ENCODE results near the gene NTNG1. TPM values are rescaled to one million over a fixed set of nuclear protein-coding genes. Genes with fewer than 3 reads are reported as not detected.

The NTNG1 gene
- total RNA-seq, 4 donors from 2014 or later: 0.41 to 1.3 TPM; not detected in 2

DNA sequence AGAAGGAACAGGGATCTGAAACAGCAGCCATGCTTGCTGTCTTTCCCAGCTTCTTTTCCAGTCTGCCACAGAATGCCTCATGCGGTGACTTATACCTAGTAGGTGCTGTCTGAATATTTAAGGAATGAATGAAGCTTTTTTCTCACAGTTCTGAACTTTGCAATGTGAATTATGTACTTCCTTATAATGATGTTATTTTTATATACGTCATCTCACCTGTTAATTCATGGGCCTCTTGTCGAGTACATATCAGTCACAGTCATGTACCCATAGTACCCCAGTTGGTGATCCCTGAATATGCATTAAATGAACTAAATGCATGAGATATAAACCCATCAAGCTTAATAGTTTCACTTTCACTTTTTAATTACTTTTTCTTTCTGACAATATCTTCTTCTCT lies 132.7 kb downstream of the NTNG1 start:
- H3K4me1 ChIP-seq: no peaks in the 10 kb centered on the region
- 78 to 83% methylated on average over 3 of the region's 3 CpGs for WGBS, 2 donors
- no peaks in the 10 kb centered on the region for H3K27me3 ChIP-seq
- no peak for TF ChIP-seq POLR2A (IDR thresholded peaks at IDR 0.05)
- TF ChIP-seq, protein P1, sequence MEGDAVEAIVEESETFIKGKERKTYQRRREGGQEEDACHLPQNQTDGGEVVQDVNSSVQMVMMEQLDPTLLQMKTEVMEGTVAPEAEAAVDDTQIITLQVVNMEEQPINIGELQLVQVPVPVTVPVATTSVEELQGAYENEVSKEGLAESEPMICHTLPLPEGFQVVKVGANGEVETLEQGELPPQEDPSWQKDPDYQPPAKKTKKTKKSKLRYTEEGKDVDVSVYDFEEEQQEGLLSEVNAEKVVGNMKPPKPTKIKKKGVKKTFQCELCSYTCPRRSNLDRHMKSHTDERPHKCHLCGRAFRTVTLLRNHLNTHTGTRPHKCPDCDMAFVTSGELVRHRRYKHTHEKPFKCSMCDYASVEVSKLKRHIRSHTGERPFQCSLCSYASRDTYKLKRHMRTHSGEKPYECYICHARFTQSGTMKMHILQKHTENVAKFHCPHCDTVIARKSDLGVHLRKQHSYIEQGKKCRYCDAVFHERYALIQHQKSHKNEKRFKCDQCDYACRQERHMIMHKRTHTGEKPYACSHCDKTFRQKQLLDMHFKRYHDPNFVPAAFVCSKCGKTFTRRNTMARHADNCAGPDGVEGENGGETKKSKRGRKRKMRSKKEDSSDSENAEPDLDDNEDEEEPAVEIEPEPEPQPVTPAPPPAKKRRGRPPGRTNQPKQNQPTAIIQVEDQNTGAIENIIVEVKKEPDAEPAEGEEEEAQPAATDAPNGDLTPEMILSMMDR (IDR thresholded peaks at IDR 0.05): no peak
- H3K27ac ChIP-seq: no peak overlapping the region
- intact Hi-C loops (cut with DNase I): no loop called here
- no peak for DNase-seq
- H3K4me3 ChIP-seq: no peak overlapping the region
- H3K9me3 ChIP-seq: no peaks in the 10 kb centered on the region
- no peaks in the 10 kb centered on the region for H3K36me3 ChIP-seq

DNA sequence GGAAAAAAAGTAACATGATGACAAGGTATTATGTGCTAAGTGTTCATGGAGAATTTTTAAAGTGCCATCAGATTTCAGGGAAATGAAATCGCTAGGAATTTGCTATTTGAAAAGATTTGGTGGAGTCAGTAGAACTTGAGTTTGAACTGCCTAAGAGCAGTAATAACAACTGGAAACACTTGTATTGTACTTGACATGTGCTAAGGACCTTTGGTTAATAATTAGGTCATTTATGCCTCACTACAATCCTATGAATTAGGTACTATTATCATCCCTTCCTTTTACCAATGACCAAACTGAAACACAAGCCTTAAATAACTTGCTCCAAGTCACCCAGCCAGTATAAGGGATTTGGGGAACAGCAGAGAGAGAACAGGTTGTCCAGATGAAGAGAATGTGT lies 133.4 kb downstream of the NTNG1 start:
- 96 to 100% methylated on average over 1 of the region's 1 CpG for WGBS, 2 donors
- intact Hi-C loops (cut with DNase I): no loop called here

DNA sequence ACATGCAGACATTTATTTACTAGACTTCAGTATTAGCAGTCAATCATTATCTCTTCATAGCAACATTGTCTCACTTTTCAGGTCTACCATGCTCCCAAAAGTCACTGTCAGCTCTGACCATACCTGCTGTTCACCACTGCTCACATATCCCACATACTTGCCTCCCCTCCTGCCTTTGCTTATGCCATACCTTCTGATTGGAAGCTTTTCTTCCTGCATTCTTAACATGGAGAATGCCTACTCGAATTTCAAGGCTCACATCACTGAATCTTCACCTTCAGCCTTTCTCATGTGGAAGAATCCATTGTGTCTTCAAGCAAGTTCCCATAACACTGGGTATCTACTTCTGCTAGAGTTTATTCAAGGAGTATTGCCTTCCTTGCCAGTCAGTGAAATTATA lies 135.4 kb downstream of the NTNG1 start:
- Histone ChIP-seq H3K9me3 (no peaks in the 10 kb centered on the region), H3K4me1 (no peaks in the 10 kb centered on the region), H3K27ac (no peak overlapping the region), H3K4me3 (no peak overlapping the region), H3K36me3 (no peaks in the 10 kb centered on the region), H3K27me3 (no peaks in the 10 kb centered on the region)
- no peak for DNase-seq
- WGBS, 2 donors: 24 to 38% methylated on average over 1 of the region's 1 CpG
- TF ChIP-seq POLR2A (IDR thresholded peaks at IDR 0.05): no peak
- TF ChIP-seq, protein P1 (IDR thresholded peaks at IDR 0.05): no peak
- intact Hi-C loops (cut with DNase I): no loop called here

More for the DNA sequence above, 133.4 kb downstream of the NTNG1 start:
- H3K9me3 ChIP-seq: no peaks in the 10 kb centered on the region
- no peak overlapping the region for H3K4me3 ChIP-seq
- TF ChIP-seq, protein P1 (IDR thresholded peaks at IDR 0.05): no peak
- TF ChIP-seq POLR2A (IDR thresholded peaks at IDR 0.05): no peak
- H3K36me3 ChIP-seq: no peaks in the 10 kb centered on the region
- no peaks in the 10 kb centered on the region for H3K4me1 ChIP-seq
- H3K27ac ChIP-seq: no peak overlapping the region
- DNase-seq: no peak
- no peaks in the 10 kb centered on the region for H3K27me3 ChIP-seq

DNA sequence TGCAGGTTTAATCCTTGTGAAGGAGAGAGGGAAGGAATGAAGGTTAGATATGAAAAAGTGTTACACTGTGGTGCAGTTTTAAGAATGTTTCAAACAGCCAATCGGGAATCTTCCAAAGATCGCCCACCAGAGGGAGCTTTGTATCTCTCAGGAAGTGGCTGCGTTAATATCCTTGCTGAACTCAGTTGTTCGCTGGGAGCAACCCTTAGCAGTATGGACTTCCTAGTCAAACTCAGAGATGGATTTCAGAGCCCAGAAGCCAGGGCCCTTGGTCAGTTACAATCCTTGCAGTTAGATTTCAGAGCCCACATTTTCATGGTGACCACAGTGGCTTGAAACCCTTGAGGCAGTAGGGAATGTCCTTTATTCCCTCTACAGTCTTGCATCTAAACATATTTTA lies 136.2 kb downstream of the NTNG1 start:
- intact Hi-C loops (cut with DNase I): no loop called here
- H3K4me1 ChIP-seq: no peaks in the 10 kb centered on the region
- no peak overlapping the region for H3K27ac ChIP-seq
- 22 to 30% methylated on average over 4 of the region's 4 CpGs for WGBS, 2 donors
- H3K4me3 ChIP-seq: no peak overlapping the region
- H3K36me3 ChIP-seq: no peaks in the 10 kb centered on the region
- TF ChIP-seq, protein P1 (IDR thresholded peaks at IDR 0.05): peak in 4 of 6 experiments; percentile 31 to 54 (median 39)
- TF ChIP-seq POLR2A (IDR thresholded peaks at IDR 0.05): no peak
- no peak for DNase-seq
- H3K9me3 ChIP-seq: no peaks in the 10 kb centered on the region
- no peaks in the 10 kb centered on the region for H3K27me3 ChIP-seq

DNA sequence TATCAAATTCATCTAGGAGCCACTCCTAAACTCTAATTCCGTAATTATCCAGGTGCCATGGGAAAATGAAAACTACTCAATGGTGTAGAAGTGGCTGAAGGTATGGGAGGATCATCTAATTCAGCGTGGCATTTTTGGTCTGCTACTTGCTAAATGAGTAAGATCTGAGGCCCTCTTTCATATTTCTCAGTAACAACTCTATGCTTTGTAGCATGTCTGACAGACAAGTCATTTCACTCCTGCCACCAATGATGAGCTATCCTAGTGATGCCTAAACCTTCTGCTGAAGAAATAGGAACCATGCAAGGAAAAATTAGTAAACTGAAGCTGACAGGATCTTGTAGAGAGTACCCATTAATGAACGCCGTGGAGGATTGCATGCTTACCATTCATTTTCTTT lies 145.3 kb downstream of the NTNG1 start:
- H3K4me1 ChIP-seq: no peaks in the 10 kb centered on the region
- no peaks in the 10 kb centered on the region for H3K36me3 ChIP-seq
- no peak overlapping the region for H3K27ac ChIP-seq
- no peak for TF ChIP-seq POLR2A (IDR thresholded peaks at IDR 0.05)
- TF ChIP-seq, protein P1 (IDR thresholded peaks at IDR 0.05): no peak
- intact Hi-C loops (cut with DNase I): no loop called here
- H3K4me3 ChIP-seq: no peak overlapping the region
- DNase-seq: no peak
- no peaks in the 10 kb centered on the region for H3K27me3 ChIP-seq
- 79 to 92% methylated on average over 4 of the region's 4 CpGs for WGBS, 2 donors
- H3K9me3 ChIP-seq: no peaks in the 10 kb centered on the region

All from esophagus squamous epithelium (tissue), 5 donors.